Measurements from ENCODE around the gene LMAN1L.
A peak's percentile ranks its signal among the peaks of the same experiment; 100 is the strongest.

Gene LMAN1L

GRCh38 chr15:74812533-74812932 is at the start of gene LMAN1L:
Gene LMAN1L, plus strand, starts transcription at chr15:74812835. Its CDS starts 20 bp downstream, at chr15:74812855.
- no peak for TF ChIP-seq CTCF (IDR thresholded peaks at IDR 0.05; ENCODE audit: borderline replicate concordance, insufficient read depth, low read depth, low read length)
- H3K4me3 ChIP-seq (ENCODE audit: low read depth, low read length) = no peak within 1 kb of the TSS

- no peak overlapping the region for H3K4me3 ChIP-seq (ENCODE audit: low read depth, low read length)
- no peak for TF ChIP-seq CTCF (IDR thresholded peaks at IDR 0.05; ENCODE audit: borderline replicate concordance, insufficient read depth, low read depth, low read length)
Measured at GRCh38 chr15:74763416-74763815, 49.2 kb upstream of the LMAN1L start.

GRCh38 chr15:74767167-74768098 is 45.2 kb upstream of the LMAN1L start:
- no peak overlapping the region for H3K4me3 ChIP-seq (ENCODE audit: low read depth, low read length)
- no peak for TF ChIP-seq CTCF (IDR thresholded peaks at IDR 0.05; ENCODE audit: borderline replicate concordance, insufficient read depth, low read depth, low read length)

GRCh38 chr15:74768099-74768770 is 44.4 kb upstream of the LMAN1L start:
- no peak overlapping the region for H3K4me3 ChIP-seq (ENCODE audit: low read depth, low read length)
- TF ChIP-seq CTCF (IDR thresholded peaks at IDR 0.05; ENCODE audit: borderline replicate concordance, insufficient read depth, low read depth, low read length) = no peak

- H3K4me3 ChIP-seq (ENCODE audit: low read depth, low read length) = no peak overlapping the region
- TF ChIP-seq CTCF (IDR thresholded peaks at IDR 0.05; ENCODE audit: borderline replicate concordance, insufficient read depth, low read depth, low read length) = peak; percentile 77
Measured at GRCh38 chr15:74768771-74769342, 43.8 kb upstream of the LMAN1L start.

- H3K4me3 ChIP-seq (ENCODE audit: low read depth, low read length) = no peak overlapping the region
- TF ChIP-seq CTCF (IDR thresholded peaks at IDR 0.05; ENCODE audit: borderline replicate concordance, insufficient read depth, low read depth, low read length) = no peak
Measured at GRCh38 chr15:74769463-74770025, 43.1 kb upstream of the LMAN1L start.

All from GM12875 (cell line).